Kidney (tissue), 14 donors: ENCODE data around the gene PDGFC. TPM values are rescaled to one million over a fixed set of nuclear protein-coding genes. Genes with fewer than 3 reads are reported as not detected.

Experiments used
- DNase-seq, 5 donors: peaks; one replicate each; pipeline ENCODE4 v3.0.0-alpha.2; 2013 to 2020
- FAIRE-seq: peaks from 2 replicates; lab custom pipeline; 2012; peaks lifted over from hg19 to GRCh38; lab: Jason Lieb, UNC
- H3K27ac ChIP-seq, 2 donors: one replicate each; pipeline ENCODE4 v1.7.0; 2013; ENCODE audit warnings: low read depth in 2 of 2, low read length in 2 of 2, inconsistent platforms in 1 of 2
- H3K27me3 ChIP-seq: one replicate; pipeline ENCODE4 v1.7.1; 2013; ENCODE audit warnings: low read length, inconsistent platforms; ENCODE audit not compliant: control insufficient read depth, insufficient read depth
- H3K36me3 ChIP-seq, 3 donors: one replicate each; pipeline versions ENCODE4 v1.7.0 to v1.7.1; 2013; ENCODE audit warnings: low read length in 3 of 3, control low read depth in 1 of 3, inconsistent platforms in 1 of 3; ENCODE audit not compliant: insufficient read depth in 3 of 3, control insufficient read depth in 2 of 3
- H3K4me1 ChIP-seq, 3 donors: one replicate each; pipeline versions ENCODE4 v1.7.0 to v1.7.1; 2013; ENCODE audit warnings: low read length in 3 of 3, inconsistent platforms in 1 of 3, low read depth in 1 of 3; ENCODE audit not compliant: control insufficient read depth in 2 of 3, insufficient read depth in 2 of 3
- H3K4me3 ChIP-seq, 3 donors: one replicate each; pipeline versions ENCODE4 v1.7.0 to v1.8.1; 2013; ENCODE audit warnings: low read length in 3 of 3, control low read depth in 1 of 3, inconsistent platforms in 1 of 3
- H3K9ac ChIP-seq, 3 donors: one replicate each; pipeline versions ENCODE4 v1.7.0 to v1.7.1; 2013; ENCODE audit warnings: low read length in 3 of 3, control low read depth in 1 of 3, inconsistent platforms in 1 of 3
- H3K9me3 ChIP-seq, 3 donors: one replicate each; pipeline versions ENCODE4 v1.7.0 to v1.7.1; 2013; ENCODE audit warnings: low read length in 3 of 3, control low read depth in 1 of 3, inconsistent platforms in 1 of 3; ENCODE audit not compliant: control insufficient read depth in 2 of 3, insufficient read depth in 1 of 3
- intact Hi-C: fragments of 100-400 bp; cut with DNase I; formaldehyde crosslinking; loops from one replicate; pipeline ENCODE4 v1.11.1; 2022
- polyA plus RNA-seq: library from polyadenylated mRNA; stranded (reverse); fragments of 350-450 nt; fragmentation: Illumina TruSeq; extraction: RNeasy Lipid Tissue Mini Kit (QIAGEN cat#74804); gene quantifications from one replicate; pipeline ENCODE4 v1.2.3, GENCODE V29; 2014; ENCODE audit warnings: low read depth, low replicate concordance; ENCODE audit not compliant: insufficient read depth
- total RNA-seq: library from RNA; stranded (reverse); fragmentation: NEBNext Ultra II Directional; extraction: Animal tissue kit (Norgen Biotek cat#: 25700); gene quantifications from one replicate; pipeline ENCODE4 v1.2.1, GENCODE V29; 2021
- TF ChIP-seq, protein P1 (sequence below): IDR thresholded peaks from 3 replicates; pipeline ENCODE4 v1.5.1; 2012; ENCODE audit warnings: mild to moderate bottlenecking, moderate library complexity, borderline replicate concordance; ENCODE audit not compliant: insufficient read depth; ENCODE audit errors: extremely low read depth
- donor health status: control.
- donor health status: control.
- donor health status: control.
- donor health status: control.
- donor health status: control.
- donor health status: DM: yes; HTN: yes; CAD: no.
- donor health status: Normal renal cell carcinoma (clear cell type).

Gene PDGFC
- total and polyA plus RNA-seq, 2 donors from 2014 or later, result 12.3 to 37.6 TPM

DNA sequence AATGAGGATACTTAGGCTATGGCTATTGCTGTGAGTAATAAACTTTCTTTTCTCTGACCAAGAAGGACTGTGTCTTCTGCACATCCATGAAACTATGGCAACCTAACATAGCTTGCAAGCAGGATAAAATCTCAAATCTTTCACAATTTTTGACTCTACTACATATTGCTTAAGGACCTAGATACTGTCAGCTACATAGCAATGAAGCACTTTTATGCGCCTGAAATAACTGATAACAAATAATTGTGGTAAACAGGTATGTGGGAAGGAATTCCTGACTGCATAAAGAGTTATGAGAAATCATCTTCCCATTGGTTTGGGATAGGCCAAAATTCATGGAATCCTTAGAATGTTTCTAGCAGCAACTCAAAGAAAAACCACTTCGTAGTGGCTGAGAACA, 41.2 kb upstream of the PDGFC start:
- Histone ChIP-seq H3K9me3 (no peaks in the 10 kb centered on the region), H3K27ac (no peak overlapping the region), H3K9ac (no peak overlapping the region), H3K4me3 (no peak overlapping the region), H3K27me3 (no peaks in the 10 kb centered on the region), H3K4me1 (no peaks in the 10 kb centered on the region), H3K36me3 (no peaks in the 10 kb centered on the region)
- TF ChIP-seq, protein P1, sequence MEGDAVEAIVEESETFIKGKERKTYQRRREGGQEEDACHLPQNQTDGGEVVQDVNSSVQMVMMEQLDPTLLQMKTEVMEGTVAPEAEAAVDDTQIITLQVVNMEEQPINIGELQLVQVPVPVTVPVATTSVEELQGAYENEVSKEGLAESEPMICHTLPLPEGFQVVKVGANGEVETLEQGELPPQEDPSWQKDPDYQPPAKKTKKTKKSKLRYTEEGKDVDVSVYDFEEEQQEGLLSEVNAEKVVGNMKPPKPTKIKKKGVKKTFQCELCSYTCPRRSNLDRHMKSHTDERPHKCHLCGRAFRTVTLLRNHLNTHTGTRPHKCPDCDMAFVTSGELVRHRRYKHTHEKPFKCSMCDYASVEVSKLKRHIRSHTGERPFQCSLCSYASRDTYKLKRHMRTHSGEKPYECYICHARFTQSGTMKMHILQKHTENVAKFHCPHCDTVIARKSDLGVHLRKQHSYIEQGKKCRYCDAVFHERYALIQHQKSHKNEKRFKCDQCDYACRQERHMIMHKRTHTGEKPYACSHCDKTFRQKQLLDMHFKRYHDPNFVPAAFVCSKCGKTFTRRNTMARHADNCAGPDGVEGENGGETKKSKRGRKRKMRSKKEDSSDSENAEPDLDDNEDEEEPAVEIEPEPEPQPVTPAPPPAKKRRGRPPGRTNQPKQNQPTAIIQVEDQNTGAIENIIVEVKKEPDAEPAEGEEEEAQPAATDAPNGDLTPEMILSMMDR, result no peak
- FAIRE-seq, result no peak
- DNase-seq, result no peak
- intact Hi-C loops, result no loop called here

DNA sequence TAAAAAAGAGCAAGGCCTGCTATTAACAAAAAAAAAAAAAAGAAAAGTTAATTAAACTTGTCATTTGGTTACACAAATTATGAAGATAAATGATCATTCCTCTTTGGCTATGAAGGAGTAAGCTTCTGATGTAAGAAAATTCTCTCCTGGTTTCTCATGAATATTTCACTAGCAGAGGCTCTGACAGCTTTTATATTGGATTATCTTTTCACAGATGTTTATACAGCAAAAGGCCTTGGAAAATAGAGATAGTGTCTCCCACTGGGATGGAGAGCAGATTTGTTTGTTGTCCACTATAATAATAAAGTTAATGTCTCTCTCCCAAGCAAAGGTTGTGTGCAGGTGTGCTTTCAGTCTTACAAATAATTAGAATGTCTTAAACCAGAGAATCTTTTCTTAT, 40.7 kb upstream of the PDGFC start:
- TF ChIP-seq, protein P1, result no peak
- no peaks in the 10 kb centered on the region for H3K9me3 ChIP-seq
- no peak overlapping the region for H3K4me3 ChIP-seq
- intact Hi-C loops, result no loop called here
- H3K27me3 ChIP-seq, result no peaks in the 10 kb centered on the region
- H3K36me3 ChIP-seq, result no peaks in the 10 kb centered on the region
- no peaks in the 10 kb centered on the region for H3K4me1 ChIP-seq
- no peak overlapping the region for H3K27ac ChIP-seq
- DNase-seq (no peak), FAIRE-seq (no peak)
- no peak overlapping the region for H3K9ac ChIP-seq

DNA sequence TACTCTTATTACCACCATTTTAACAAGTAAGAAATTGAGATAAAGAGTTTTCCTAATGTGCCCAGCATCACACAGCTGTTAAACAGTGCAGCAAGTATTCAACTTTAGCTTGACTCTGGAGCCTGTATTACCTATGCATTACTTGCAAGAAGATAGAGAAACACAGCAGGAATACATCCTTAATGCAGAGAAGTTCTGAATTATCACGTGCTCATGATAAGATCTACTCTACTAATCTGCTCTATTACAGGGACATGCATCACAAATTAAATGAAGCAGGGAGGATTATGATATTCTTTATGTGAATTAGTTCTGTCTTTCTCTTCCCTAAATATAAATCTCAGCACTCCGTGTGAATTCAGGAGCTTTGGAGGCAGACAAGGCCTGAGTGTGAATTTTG, 39.0 kb upstream of the PDGFC start:
- Histone ChIP-seq H3K9me3 (no peaks in the 10 kb centered on the region), H3K36me3 (no peaks in the 10 kb centered on the region), H3K4me1 (no peaks in the 10 kb centered on the region), H3K4me3 (no peak overlapping the region), H3K27me3 (no peaks in the 10 kb centered on the region), H3K27ac (no peak overlapping the region), H3K9ac (no peak overlapping the region)
- DNase-seq (no peak), FAIRE-seq (no peak)
- intact Hi-C loops, result no loop called here
- TF ChIP-seq, protein P1, result no peak

DNA sequence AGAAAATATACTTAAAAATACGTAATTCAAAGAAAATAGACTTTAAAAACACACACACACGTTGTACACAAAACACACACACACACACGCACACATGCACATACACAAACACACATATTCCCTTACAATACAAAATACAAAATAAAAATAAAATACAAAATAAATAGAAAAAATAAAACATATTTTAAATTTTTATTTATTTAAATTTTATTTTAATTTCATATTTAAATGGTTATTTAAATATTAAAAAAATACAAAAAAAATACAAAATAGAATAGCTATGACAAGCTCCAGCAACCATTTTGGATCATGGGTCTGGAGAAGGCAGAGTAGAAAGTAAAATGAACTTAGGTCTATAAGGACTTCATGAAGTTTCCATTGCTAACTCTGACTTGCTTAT, 34.2 kb upstream of the PDGFC start:
- Histone ChIP-seq H3K36me3 (no peaks in the 10 kb centered on the region), H3K27me3 (no peaks in the 10 kb centered on the region), H3K27ac (no peak overlapping the region), H3K9me3 (no peaks in the 10 kb centered on the region), H3K9ac (no peak overlapping the region), H3K4me1 (no peaks in the 10 kb centered on the region), H3K4me3 (no peak overlapping the region)
- TF ChIP-seq, protein P1, result no peak
- DNase-seq (no peak), FAIRE-seq (peak; percentile 96)
- intact Hi-C loops, result no loop called here
